Neural cell (in vitro differentiated cells): ENCODE measurements around the gene ZC3H14. TPM values are rescaled to one million over a fixed set of nuclear protein-coding genes. Genes with fewer than 3 reads are reported as not detected.

ENCODE experiments used
- H2AFZ ChIP-seq: fragments of 200-600, 300-800 bp; sonication (generic), shearing (Covaris generic); 2 replicates; pipeline ENCODE4 v1.6.0; 2014; ENCODE audit warnings: low read depth, mild to moderate bottlenecking, antibody characterized with exemption, low read length, moderate library complexity
- H3F3A ChIP-seq: fragments of 200-600 bp; shearing (Covaris generic); 2 replicates; pipeline ENCODE4 v1.6.1; 2016; ENCODE audit warnings: mild to moderate bottlenecking, moderate library complexity, mixed read lengths, antibody characterized with exemption, low read length; ENCODE audit not compliant: insufficient read depth, poor library complexity, severe bottlenecking
- H3K27ac ChIP-seq: fragments of 200-600, 300-800 bp; sonication (generic), shearing (Covaris generic); 2 replicates; pipeline ENCODE4 v1.5.1; 2014; ENCODE audit warnings: mild to moderate bottlenecking, low read length, moderate library complexity
- H3K27me3 ChIP-seq: fragments of 300-800, 200-600 bp; sonication (generic), shearing (Covaris generic); 2 replicates; pipeline ENCODE4 v1.6.0; 2014; ENCODE audit warnings: mild to moderate bottlenecking, low read depth, low read length, moderate library complexity; ENCODE audit not compliant: insufficient read depth
- H3K36me3 ChIP-seq: fragments of 300-800, 200-600 bp; sonication (generic), shearing (Covaris generic); 2 replicates; pipeline ENCODE4 v1.5.1; 2014; ENCODE audit warnings: mild to moderate bottlenecking, antibody characterized with exemption, low read length, moderate library complexity; ENCODE audit not compliant: insufficient read depth
- H3K4me2 ChIP-seq: fragments of 300-800, 200-600 bp; sonication (generic), shearing (Covaris generic); 2 replicates; pipeline ENCODE4 v1.6.0; 2014; ENCODE audit warnings: mild to moderate bottlenecking, low read length
- H3K4me3 ChIP-seq: fragments of 300-800, 200-600 bp; sonication (generic), shearing (Covaris generic); 2 replicates; pipeline ENCODE4 v1.5.1; 2014; ENCODE audit warnings: mild to moderate bottlenecking, low read length, moderate library complexity
- H3K79me2 ChIP-seq: fragments of 200-600 bp; shearing (Covaris generic); replicated peaks from 2 replicates; pipeline ENCODE4 v1.6.0; 2014; ENCODE audit warnings: mild to moderate bottlenecking, low read length, moderate library complexity; ENCODE audit not compliant: insufficient read depth
- H3K9ac ChIP-seq: fragments of 300-800, 200-600 bp; sonication (generic), shearing (Covaris generic); 2 replicates; pipeline ENCODE4 v1.6.1; 2016; ENCODE audit warnings: mild to moderate bottlenecking, low read length, mixed read lengths
- H3K9me2 ChIP-seq: fragments of 200-600 bp; shearing (Covaris generic); 2 replicates; pipeline ENCODE4 v1.6.1; 2016; ENCODE audit warnings: mild to moderate bottlenecking, low read length, mixed read lengths; ENCODE audit not compliant: insufficient read depth
- H3K9me3 ChIP-seq: fragments of 200-600, 300-800 bp; sonication (generic), shearing (Covaris generic); 2 replicates; pipeline ENCODE4 v1.6.1; 2016; ENCODE audit warnings: mild to moderate bottlenecking, mixed run types, low read length, moderate library complexity, mixed read lengths
- H4K20me1 ChIP-seq: fragments of 200-600 bp; shearing (Covaris generic); 2 replicates; pipeline ENCODE4 v1.6.1; 2016; ENCODE audit warnings: mild to moderate bottlenecking, mixed run types; ENCODE audit not compliant: insufficient read depth
- CTCF ChIP-seq: fragments of 450-650 bp; IDR thresholded peaks from 2 replicates; pipeline ENCODE4 v1.5.1; 2014; ENCODE audit warnings: antibody characterized with exemption, mild to moderate bottlenecking, moderate library complexity; ENCODE audit not compliant: poor library complexity, severe bottlenecking
- EP300 ChIP-seq: fragments of 450-650 bp; conservative IDR thresholded peaks from 2 replicates; pipeline ENCODE4 v1.6.1; 2014; ENCODE audit warnings: antibody characterized with exemption, mild to moderate bottlenecking, moderate library complexity; ENCODE audit not compliant: poor library complexity, severe bottlenecking
- EZH2 ChIP-seq: fragments of 200-600, 300-800 bp; shearing (Covaris generic), sonication (generic); IDR thresholded peaks from 2 replicates; pipeline ENCODE4 v1.6.1; 2014; ENCODE audit warnings: antibody characterized with exemption, low read length, borderline replicate concordance, mild to moderate bottlenecking; ENCODE audit not compliant: insufficient read depth, poor library complexity, severe bottlenecking
- MXI1 ChIP-seq: fragments of 450-650 bp; conservative IDR thresholded peaks from 2 replicates; pipeline ENCODE4 v1.6.1; 2014; ENCODE audit warnings: antibody characterized with exemption, mild to moderate bottlenecking; ENCODE audit not compliant: poor library complexity, severe bottlenecking
- POLR2AphosphoS5 ChIP-seq: IDR thresholded peaks from 2 replicates; pipeline ENCODE4 v1.6.1; 2012
- RAD21 ChIP-seq: fragments of 450-650 bp; conservative IDR thresholded peaks from 2 replicates; pipeline ENCODE4 v1.6.1; 2014; ENCODE audit warnings: antibody characterized with exemption, mild to moderate bottlenecking, moderate library complexity
- REST ChIP-seq: IDR thresholded peaks from 2 replicates; pipeline ENCODE4 v1.6.1; 2012; ENCODE audit warnings: borderline replicate concordance
- SMC3 ChIP-seq: fragments of 450-650 bp; conservative IDR thresholded peaks from 2 replicates; pipeline ENCODE4 v1.6.1; 2014; ENCODE audit warnings: antibody characterized with exemption, mild to moderate bottlenecking, moderate library complexity; ENCODE audit not compliant: poor library complexity
- TAF1 ChIP-seq: IDR thresholded peaks from 2 replicates; pipeline ENCODE4 v1.6.1; 2012; ENCODE audit warnings: low read depth
- polyA minus RNA-seq: library from RNA; depleted of rRNA, polyadenylated mRNA; stranded (reverse); fragments of >200 nt; gene quantifications from 2 replicates; pipeline ENCODE4 v1.2.3, GENCODE V29; 2014
- polyA plus RNA-seq: library from polyadenylated mRNA; depleted of rRNA; stranded (reverse); fragments of >200 nt; gene quantifications from 2 replicates; pipeline ENCODE4 v1.2.3, GENCODE V29; 2014

The ZC3H14 gene
- polyA plus RNA-seq (70.5 and 85.7 TPM in 2 replicates), polyA minus RNA-seq (105 and 123 TPM in 2 replicates)

GRCh38 chr14:88562831-88563686 lies at the start of gene ZC3H14:
Gene ZC3H14 (plus strand): TSS chr14:88563037. CDS start chr14:88563134, 97 bp downstream.
- H3K79me2 ChIP-seq: peaks cover 27% of the 10 kb centered on the region
- peak within 1 kb of the TSS; percentile 83 for H3K27ac ChIP-seq
- H4K20me1 ChIP-seq: peaks cover 8% of the 10 kb centered on the region
- no peaks in the 10 kb centered on the region for H3K9me3 ChIP-seq
- no peaks in the 10 kb centered on the region for H3K36me3 ChIP-seq
- peak within 1 kb of the TSS; percentile 90 for H3K9ac ChIP-seq
- TF ChIP-seq SMC3 (peak; percentile 6), REST (peak; percentile 51), EP300 (peak; percentile 35), RAD21 (peak; percentile 41), CTCF (no peak), TAF1 (peak; percentile 75), EZH2 (no peak), MXI1 (peak; percentile 94), POLR2AphosphoS5 (peak; percentile 93)
- H3F3A ChIP-seq: no peaks in the 10 kb centered on the region
- H3K27me3 ChIP-seq: no peaks in the 10 kb centered on the region
- peak within 1 kb of the TSS; percentile 91 for H3K4me3 ChIP-seq
- H3K9me2 ChIP-seq: no peaks in the 10 kb centered on the region
- H2AFZ ChIP-seq: peak within 1 kb of the TSS; percentile 95
- peak within 1 kb of the TSS; percentile 67 for H3K4me2 ChIP-seq

DNA sequence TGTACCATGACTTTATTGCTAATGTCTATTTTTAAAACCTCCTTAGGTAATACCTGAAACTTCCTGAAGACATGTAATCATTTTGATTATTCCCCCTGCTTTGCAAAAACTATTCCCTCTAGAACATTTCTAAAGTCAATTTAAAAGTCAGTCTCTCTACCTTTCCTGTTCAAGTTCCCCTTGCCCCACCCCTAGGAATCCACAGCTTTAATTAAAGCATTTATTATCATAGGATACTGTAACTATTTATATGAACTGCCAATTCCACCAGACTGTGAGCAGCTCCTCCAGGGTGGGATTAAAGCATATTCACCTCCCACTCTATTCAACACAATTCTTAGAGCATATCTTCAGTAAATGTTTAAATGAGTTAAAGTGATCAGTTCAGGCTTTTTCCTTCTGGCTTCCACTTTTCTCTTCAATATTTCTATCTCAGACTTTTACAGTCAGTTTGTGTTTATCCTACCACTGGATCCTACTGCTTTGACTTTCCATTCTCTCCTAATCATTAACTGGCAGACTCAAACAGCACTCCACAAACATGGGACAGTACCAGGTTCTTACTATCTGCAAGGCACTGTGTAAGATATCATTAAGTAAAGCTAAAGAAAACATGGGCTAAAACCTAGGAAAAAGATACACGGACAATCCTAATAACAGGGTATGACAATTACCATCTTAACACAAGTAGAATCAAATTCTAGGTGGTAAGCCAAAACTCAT lies 47.2 kb upstream of the ZC3H14 start:
- H2AFZ ChIP-seq: no peak overlapping the region
- no peaks in the 10 kb centered on the region for H4K20me1 ChIP-seq
- H3K36me3 ChIP-seq: no peaks in the 10 kb centered on the region
- no peaks in the 10 kb centered on the region for H3K9me2 ChIP-seq
- no peaks in the 10 kb centered on the region for H3K79me2 ChIP-seq
- TF ChIP-seq CTCF (no peak), MXI1 (no peak), POLR2AphosphoS5 (no peak), REST (no peak), EP300 (no peak), TAF1 (no peak), RAD21 (no peak), EZH2 (no peak), SMC3 (no peak)
- no peaks in the 10 kb centered on the region for H3K27me3 ChIP-seq
- no peak overlapping the region for H3K4me2 ChIP-seq
- no peaks in the 10 kb centered on the region for H3K9me3 ChIP-seq
- H3F3A ChIP-seq: no peaks in the 10 kb centered on the region
- no peak overlapping the region for H3K9ac ChIP-seq
- no peak overlapping the region for H3K27ac ChIP-seq
- H3K4me3 ChIP-seq: no peak overlapping the region
